Glutamatergic neuron (in vitro differentiated cells): Measurements from ENCODE around the gene TMEM163. TPM values are rescaled to one million over a fixed set of nuclear protein-coding genes. Genes with fewer than 3 reads are reported as not detected.

Experiments used
- DNase-seq: peaks from one replicate; pipeline ENCODE4 v3.0.0; 2022
- H3K27ac Mint-ChIP-seq: one replicate; pipeline ENCODE4 v1.8.0; 2020; ENCODE audit warnings: mild to moderate bottlenecking, mixed read lengths, inconsistent platforms; ENCODE audit not compliant: unreplicated experiment
- H3K27me3 Mint-ChIP-seq: one replicate; pipeline ENCODE4 v1.8.0; 2020; ENCODE audit warnings: mild to moderate bottlenecking, moderate library complexity, mixed read lengths, inconsistent platforms; ENCODE audit not compliant: unreplicated experiment
- H3K36me3 Mint-ChIP-seq: one replicate; pipeline ENCODE4 v1.8.0; 2020; ENCODE audit warnings: mild to moderate bottlenecking, mixed read lengths, inconsistent platforms; ENCODE audit not compliant: unreplicated experiment
- H3K4me1 Mint-ChIP-seq: one replicate; pipeline ENCODE4 v1.8.0; 2020; ENCODE audit warnings: mild to moderate bottlenecking, low read depth, mixed read lengths, inconsistent platforms; ENCODE audit not compliant: unreplicated experiment
- H3K4me3 Mint-ChIP-seq: one replicate; pipeline ENCODE4 v1.8.0; 2020; ENCODE audit warnings: mild to moderate bottlenecking, mixed read lengths, inconsistent platforms; ENCODE audit not compliant: unreplicated experiment
- H3K9me3 Mint-ChIP-seq: one replicate; pipeline ENCODE4 v1.8.0; 2020; ENCODE audit warnings: mild to moderate bottlenecking, moderate library complexity, mixed read lengths, inconsistent platforms; ENCODE audit not compliant: unreplicated experiment
- CTCF ChIP-seq: fragments of 200-600 bp; sonication (generic); IDR thresholded peaks from one replicate; pipeline ENCODE4 v1.5.0; 2021; ENCODE audit not compliant: partially characterized antibody, unreplicated experiment
- total RNA-seq: library from RNA; stranded (reverse); fragmentation: NEBNext Ultra II Directional; extraction: Animal tissue kit (Norgen Biotek cat#: 25700); gene quantifications from one replicate; pipeline ENCODE4 v1.2.1, GENCODE V29; 2021; ENCODE audit not compliant: unreplicated experiment

Gene TMEM163
- total RNA-seq, 1 donor from 2014 or later, result 27.7 TPM

- Mint-ChIP-seq H3K9me3 (peaks cover 8% of the 10 kb centered on the region), H3K36me3 (peaks cover 5% of the 10 kb centered on the region), H3K4me1 (peaks cover 13% of the 10 kb centered on the region), H3K27me3 (peaks cover 3% of the 10 kb centered on the region), H3K4me3 (no peak overlapping the region), H3K27ac (peak overlapping the region; percentile 17)
- TF ChIP-seq CTCF, result no peak
- no peak for DNase-seq
Measured at GRCh38 chr2:134491771-134492441, 226.9 kb downstream of the TMEM163 start.

GRCh38 chr2:134491022-134491421, 227.8 kb downstream of the TMEM163 start:
- peaks cover 5% of the 10 kb centered on the region for H3K36me3 Mint-ChIP-seq
- H3K9me3 Mint-ChIP-seq, result peaks cover 4% of the 10 kb centered on the region
- no peak overlapping the region for H3K4me3 Mint-ChIP-seq
- H3K27ac Mint-ChIP-seq, result no peak overlapping the region
- H3K27me3 Mint-ChIP-seq, result peaks cover 3% of the 10 kb centered on the region
- no peak for TF ChIP-seq CTCF
- no peak for DNase-seq
- peaks cover 10% of the 10 kb centered on the region for H3K4me1 Mint-ChIP-seq

GRCh38 chr2:134490559-134490958, 228.2 kb downstream of the TMEM163 start:
- H3K27me3 Mint-ChIP-seq, result peaks cover 3% of the 10 kb centered on the region
- H3K9me3 Mint-ChIP-seq, result peaks cover 4% of the 10 kb centered on the region
- DNase-seq, result no peak
- H3K4me3 Mint-ChIP-seq, result no peak overlapping the region
- H3K36me3 Mint-ChIP-seq, result peaks cover 5% of the 10 kb centered on the region
- no peak overlapping the region for H3K27ac Mint-ChIP-seq
- no peak for TF ChIP-seq CTCF
- peaks cover 10% of the 10 kb centered on the region for H3K4me1 Mint-ChIP-seq

- H3K9me3 Mint-ChIP-seq, result peaks cover 4% of the 10 kb centered on the region
- H3K27me3 Mint-ChIP-seq, result peaks cover under 1% of the 10 kb centered on the region
- peaks cover 10% of the 10 kb centered on the region for H3K4me1 Mint-ChIP-seq
- no peak for DNase-seq
- H3K4me3 Mint-ChIP-seq, result no peak overlapping the region
- no peak for TF ChIP-seq CTCF
- no peak overlapping the region for H3K27ac Mint-ChIP-seq
- peaks cover 5% of the 10 kb centered on the region for H3K36me3 Mint-ChIP-seq
Measured at GRCh38 chr2:134489732-134490384, 228.9 kb downstream of the TMEM163 start.

- Mint-ChIP-seq H3K27me3 (peaks cover 9% of the 10 kb centered on the region), H3K27ac (peak overlapping the region; percentile 80), H3K9me3 (peaks cover 12% of the 10 kb centered on the region), H3K4me1 (peaks cover 30% of the 10 kb centered on the region), H3K36me3 (peaks cover 9% of the 10 kb centered on the region), H3K4me3 (peak overlapping the region; percentile 54)
- DNase-seq, result no peak
- TF ChIP-seq CTCF, result no peak
Measured at GRCh38 chr2:134482766-134483340, 235.9 kb downstream of the TMEM163 start.
